NOMO-1 (cell line): ENCODE measurements around the gene CSNK1D.

Experiments
- DNase-seq, 2 experiments: peaks; one replicate each; lab custom pipeline; 2025; ENCODE audit not compliant: unreplicated experiment in 2 of 2; lab: John Stamatoyannopoulos, UW

Gene CSNK1D

GRCh38 chr17:82311971-82312370 lies 38.5 kb upstream of the CSNK1D start:
- no peak for DNase-seq

DNA sequence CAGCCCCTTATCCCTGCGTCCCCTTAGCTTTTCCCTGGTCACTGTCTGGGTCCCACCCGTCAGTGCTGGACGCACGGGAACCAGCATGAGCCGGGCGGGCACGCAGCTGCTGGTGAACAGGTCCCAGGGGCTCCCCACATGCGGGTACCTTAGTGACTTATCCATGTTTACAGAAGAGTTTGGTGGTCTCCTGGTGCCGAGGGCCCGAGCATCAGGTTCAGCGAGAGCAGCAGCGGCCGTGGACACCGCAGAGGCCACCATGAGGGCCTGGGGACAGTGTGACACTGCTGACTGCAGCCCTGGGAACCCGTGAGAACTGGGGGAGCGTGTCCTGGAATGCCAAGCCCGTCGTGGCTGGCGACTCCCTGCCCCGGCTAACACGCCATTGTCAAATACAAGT lies 37.4 kb upstream of the CSNK1D start:
- DNase-seq: no peak

GRCh38 chr17:82309656-82310570 lies 36.4 kb upstream of the CSNK1D start:
- DNase-seq: no peak

- no peak for DNase-seq
These were observed 32.3 kb upstream of the CSNK1D start for GRCh38 chr17:82305727-82306300.

- no peak for DNase-seq
These were observed 31.6 kb upstream of the CSNK1D start for GRCh38 chr17:82304826-82305726.

DNA sequence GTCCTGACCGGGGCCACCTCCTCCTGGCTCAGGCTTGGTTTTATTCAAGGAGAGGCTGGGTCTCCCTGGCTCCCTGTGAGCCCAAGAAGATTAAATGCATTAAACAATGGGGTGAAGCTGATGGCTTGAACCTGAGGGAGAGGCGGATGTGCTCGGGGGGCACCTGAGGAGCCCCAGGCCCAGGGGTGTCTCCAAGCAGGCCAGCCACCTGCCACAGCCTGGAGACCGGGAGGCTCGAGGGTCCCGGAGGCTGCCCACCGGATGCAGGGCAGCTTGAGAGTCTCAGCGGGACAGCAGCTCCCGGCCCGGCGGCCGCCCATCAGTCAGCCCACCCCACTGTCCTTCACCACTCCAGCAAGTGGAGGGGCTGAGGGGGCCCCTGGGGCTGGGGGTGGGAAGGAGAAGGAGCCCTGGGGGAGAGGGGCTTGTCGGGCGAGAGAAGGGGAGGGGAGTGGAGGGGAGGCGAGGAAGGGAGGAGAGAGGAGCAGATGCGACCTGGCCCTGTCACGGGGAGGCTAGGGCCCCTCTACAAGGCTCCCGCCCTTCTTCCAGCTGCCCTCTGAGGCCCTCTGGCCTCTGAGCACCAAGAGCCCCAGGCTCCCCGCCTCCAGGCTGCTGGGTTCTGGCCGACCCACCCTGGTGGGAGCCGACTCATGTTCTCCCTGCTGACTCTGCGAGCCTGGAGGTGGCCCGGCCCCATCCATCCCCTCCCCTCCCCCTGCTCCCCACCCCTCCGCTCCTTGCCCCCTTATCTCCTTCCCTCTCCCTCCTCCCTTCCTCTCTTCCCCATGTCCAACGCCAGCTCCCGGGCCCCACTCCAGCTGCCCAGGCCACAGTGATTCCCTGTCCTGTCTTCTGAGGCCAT lies 30.7 kb upstream of the CSNK1D start:
- DNase-seq: no peak

DNA sequence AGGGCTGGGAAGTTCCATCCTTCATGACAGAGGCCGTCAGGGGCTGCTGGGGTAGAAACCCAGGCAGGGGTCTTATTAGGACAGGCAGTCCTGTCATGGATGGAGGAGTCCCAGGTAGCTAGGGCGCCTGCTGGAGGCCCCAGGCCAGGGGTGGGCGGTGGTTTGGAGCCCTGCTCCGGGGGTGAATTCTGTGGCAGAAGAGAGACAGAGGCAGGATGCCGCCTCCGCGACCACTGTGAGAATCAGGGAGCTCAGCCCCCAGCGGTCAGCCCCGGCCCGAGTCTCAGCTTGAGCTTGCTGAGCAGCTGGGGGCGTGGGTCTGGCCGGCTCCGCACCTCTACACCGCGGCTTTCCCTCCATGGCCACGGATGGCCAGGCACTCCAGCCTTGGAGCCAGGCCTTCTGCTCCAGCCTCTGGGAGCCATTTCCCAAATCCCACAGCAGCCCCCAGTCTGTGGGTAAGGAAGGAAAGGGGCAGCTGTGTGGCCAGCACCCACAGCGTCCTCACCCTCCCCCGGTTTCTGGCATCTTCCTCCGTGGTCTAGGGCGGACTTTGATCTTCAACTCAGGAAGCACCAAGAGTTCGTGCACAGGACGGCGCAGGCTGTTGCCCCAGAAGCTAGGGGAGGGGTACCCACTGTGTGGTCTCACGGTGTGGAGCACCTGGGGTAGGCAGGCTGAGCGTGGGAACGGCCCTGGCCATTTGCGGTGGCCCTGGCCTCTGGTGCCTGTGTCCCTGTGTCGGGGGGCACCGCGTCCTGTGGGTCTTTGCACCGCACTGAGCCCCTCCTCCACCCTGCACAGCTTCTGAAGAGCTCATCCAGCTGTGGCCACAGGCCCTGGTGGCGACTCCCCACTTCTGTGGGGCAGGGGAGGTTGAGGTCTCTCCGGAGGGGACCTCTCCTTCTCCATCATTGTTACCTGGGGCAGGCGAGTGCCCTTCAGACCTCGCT lies 29.8 kb upstream of the CSNK1D start:
- DNase-seq: no peak

DNA sequence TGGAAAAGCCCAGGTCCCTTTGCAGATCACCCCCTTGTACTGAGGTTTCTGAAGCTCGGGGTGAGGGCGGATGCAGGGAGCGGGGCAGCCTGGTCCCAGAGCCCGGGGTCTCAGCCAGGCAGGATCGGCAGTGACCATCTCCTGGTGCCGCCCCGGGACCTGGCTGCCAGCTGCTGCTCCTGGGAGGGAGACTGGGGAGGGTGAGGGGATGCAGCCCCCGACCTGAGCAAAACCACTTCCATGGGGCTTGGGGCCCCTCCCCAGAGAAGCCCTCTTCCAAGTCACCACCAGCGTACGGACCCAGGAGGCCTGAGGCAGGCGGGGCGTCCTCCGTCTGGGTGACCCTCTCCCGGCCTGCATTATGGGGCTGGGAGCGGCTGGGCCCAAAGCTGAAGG lies 29.1 kb upstream of the CSNK1D start:
- DNase-seq: no peak

DNA sequence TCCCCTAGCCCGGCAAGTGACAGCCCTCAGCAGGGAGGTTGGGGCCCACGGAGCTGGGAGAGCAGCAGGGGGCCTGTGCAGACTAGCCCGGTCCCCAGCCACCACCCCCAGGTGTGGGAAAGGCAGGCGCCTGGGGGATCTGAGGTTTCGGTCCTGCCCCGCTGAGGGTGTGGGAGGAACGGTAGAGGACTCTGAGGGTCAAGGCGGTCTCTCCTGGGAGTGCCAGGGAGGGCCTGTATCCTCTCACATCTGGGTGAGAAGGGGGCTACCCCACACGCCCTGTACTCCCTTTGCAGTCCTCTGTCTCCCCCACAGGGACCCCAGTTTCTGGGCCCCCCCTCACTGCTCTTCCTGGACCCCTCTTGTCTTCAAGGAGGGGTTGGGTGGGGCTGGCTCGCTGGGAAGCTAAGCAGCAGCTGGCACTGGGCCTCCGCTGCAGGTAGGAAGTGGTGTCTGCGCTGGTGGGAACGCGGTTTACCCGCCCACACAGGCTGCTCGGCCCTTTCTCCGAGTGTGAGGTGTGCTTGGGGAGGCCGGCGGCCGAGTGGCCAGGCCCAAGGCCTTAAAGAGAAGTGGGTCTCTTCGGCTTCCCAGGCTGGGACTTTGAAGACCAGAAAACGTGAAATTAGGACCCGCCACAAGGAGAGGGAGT lies 28.5 kb upstream of the CSNK1D start:
- DNase-seq: no peak

- DNase-seq: no peak
These were observed 27.9 kb upstream of the CSNK1D start for GRCh38 chr17:82301300-82301915.

GRCh38 chr17:82300707-82301270 lies 27.3 kb upstream of the CSNK1D start:
- DNase-seq: peak in 1 of 2 experiments; percentile 34

DNA sequence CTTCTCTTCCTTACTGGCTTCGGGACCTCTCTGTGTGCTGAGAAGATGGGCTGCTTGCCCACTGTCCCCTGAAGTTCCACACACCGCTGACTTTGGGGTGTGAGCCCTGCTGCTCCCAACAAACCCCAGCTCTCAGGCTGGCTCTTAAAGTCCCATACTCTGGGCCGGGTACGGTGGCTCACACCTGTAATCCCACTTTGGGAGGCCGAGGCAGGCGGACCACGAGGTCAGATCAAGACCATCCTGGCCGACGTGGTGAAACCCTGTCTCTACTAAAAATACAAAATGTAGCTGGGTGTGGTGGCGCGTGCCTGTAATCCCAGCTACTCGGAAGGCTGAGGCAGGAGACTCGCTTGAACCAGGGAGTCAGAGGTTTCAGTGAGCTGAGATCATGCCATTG lies 26.7 kb upstream of the CSNK1D start:
- no peak for DNase-seq

GRCh38 chr17:82299452-82299851 lies 26.0 kb upstream of the CSNK1D start:
- no peak for DNase-seq

DNA sequence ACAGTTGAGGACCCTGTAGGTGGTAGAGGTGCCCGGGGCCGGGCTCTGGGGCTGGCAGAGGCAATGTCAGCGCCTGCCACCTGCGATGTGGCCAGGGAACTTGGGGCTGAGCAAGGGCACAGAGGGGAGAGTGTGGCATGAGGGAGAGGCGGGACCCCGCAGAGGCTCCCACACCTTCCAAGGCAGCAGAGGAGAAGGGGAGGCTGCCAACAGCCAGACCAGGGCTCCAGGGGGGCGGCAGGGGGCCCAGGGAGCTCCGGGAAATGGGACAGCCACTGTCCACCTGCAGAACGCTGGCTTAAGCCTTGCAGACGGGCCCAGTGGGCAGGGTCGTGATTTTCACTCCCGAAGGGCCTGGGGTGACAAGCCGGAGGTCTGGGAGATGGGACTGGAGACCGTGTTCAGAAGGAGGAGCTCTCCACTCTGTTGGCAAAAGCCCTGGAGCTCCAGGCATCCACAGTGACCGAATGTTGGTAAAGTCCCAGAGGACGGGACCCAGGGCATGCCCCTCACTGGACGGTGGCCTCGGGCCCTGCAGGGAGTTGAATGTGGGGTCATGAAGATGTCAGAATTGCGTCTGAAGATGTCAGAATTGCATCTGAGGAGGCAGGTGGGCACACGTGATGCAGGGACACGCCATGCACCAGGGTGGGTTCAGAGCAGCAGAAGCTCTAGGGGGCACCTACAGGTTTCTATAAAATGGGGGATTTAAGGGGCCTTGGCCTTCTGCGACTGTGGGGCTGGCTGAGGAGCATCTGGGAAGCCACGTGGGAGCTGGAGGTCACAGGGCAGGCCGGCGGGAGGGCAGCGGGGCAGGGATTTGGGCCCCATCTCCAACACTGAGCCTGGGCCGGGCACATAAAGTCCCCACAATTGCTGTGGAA lies 25.3 kb upstream of the CSNK1D start:
- DNase-seq: no peak

- peak; percentile 74 to 79 for DNase-seq
These were observed 24.4 kb upstream of the CSNK1D start for GRCh38 chr17:82297714-82298537.

- DNase-seq: peak; percentile 59 to 64
These were observed 23.8 kb upstream of the CSNK1D start for GRCh38 chr17:82297280-82297713.
